Right ventricle myocardium inferior (tissue), 1 donor: ENCODE results near the gene LRP2BP. TPM values are rescaled to one million over a fixed set of nuclear protein-coding genes. Genes with fewer than 3 reads are reported as not detected.
A peak's percentile ranks its signal among the peaks of the same experiment; 100 is the strongest.
"Not testable (repeated sequence)": the region's sequence is repeated elsewhere in the genome, so short reads cannot be mapped to it uniquely, and the experiment has no call there.

Experiments used
- ATAC-seq: fragments of 200-7000 bp; cut with Tn5 transposase; one replicate; pipeline ENCODE4 v1.9.1; 2020; ENCODE audit warnings: mild to moderate bottlenecking, moderate library complexity
- DNase-seq: peaks from one replicate; pipeline ENCODE4 v3.0.0; 2021; ENCODE audit errors: missing footprints
- intact Hi-C: fragments of 100-400 bp; cut with DNase I; formaldehyde crosslinking; loops from one replicate; pipeline ENCODE4 v1.11.0; 2022
- total RNA-seq: library from RNA; stranded (reverse); fragmentation: NEBNext Ultra II Directional; extraction: Animal tissue kit (Norgen Biotek cat#: 25700); gene quantifications from one replicate; pipeline ENCODE4 v1.2.1, GENCODE V29; 2021
- donor health status: DM: no; HTN: yes; CAD: no; lungs with severe emphysema.

LRP2BP gene
- total RNA-seq, 1 donor from 2014 or later, result 2.4 TPM

DNA sequence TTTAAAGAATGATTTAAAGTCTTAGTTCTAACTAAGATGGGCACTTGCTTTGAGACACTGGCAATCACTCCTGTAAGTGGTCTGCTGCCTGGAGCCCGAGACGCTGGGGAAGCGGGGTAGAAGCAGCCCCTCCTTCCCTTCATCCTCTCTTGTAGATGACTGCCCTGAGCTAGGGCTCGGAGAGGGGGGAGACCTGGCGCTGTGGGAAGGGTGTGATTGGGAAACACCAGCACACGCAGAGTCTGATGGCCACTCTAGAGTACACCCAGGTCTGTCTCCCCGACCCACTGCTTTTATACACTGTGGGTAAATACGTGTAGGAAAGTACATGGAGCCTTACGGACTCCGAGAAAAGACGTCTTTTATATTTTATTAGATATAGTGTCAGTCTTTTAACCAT is 24.0 kb downstream of the LRP2BP start:
- intact Hi-C loops, result no loop called here
- DNase-seq (no peak), ATAC-seq (no peak)

DNA sequence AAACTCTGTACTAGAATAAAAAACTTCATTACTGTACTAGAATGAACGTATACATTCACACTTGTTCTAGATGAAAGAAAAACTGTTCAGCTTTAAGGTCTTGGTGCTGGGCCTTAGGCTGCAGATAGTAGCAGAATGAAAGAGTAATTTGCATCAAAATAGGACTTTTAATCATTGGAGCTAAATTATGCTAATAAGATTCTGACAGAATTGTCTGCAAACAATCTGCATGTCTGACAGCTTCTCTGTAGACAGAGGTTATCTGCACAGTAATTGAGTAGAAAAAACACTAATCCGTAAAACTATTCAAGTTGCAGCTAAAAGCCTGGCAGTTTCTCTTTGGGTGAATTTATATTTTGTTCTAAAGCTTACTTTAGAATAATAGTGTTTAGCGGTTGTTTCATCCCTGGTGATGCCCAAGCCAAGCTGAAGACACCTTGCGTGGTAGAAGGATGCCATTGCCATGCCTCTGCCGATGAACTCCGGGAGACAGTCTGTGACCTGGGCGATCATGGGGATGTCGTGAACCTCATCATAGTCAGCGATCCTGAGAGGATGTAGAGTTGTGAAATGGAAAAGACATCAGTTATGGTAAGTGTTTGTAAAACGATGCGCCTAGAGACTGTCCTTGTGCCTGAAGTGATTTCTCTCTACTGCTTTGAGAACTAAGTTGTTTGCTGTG is 25.3 kb downstream of the LRP2BP start:
- intact Hi-C loops, result no loop called here
- DNase-seq, result no peak
- ATAC-seq, result no peak

DNA sequence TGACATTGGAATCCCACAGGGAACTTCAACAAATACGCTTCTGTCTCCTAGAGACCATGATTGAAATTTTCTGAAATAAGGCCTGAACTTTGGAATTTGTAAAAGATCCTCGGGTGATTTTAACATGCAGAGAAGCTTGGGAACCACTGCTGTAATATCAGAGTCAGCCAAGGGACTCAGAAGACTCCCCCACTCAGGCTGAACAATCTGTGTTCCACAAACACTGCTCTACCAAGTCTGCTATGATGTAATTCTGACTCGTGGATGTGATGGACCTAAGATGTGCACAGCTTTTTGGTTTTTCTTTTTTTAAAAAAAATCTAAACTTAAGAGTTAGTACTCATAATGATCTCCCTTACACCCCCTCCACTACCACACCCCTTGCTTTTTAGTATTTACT is 26.0 kb downstream of the LRP2BP start:
- ATAC-seq, result no peak
- intact Hi-C loops, result no loop called here
- no peak for DNase-seq

DNA sequence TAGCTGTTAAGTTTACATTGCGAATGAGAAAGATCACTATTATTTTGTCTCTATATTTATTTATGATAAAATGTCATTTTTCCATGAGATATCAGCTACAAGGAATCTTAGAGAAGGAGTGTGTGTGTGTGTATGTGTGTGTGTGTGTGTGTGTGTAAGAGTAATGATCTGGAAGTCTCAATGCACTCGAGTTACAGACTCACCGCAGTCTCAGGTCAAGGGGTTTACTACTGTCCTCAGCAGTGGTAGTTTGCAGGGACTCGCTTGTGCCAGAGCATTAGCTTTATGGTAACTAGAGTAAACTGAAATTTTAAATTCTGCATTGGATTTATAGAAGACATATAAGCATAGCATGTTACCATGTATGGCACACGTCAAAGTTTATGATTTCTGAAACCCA is 30.8 kb downstream of the LRP2BP start:
- DNase-seq (no peak), ATAC-seq (no peak)
- intact Hi-C loops, result no loop called here

DNA sequence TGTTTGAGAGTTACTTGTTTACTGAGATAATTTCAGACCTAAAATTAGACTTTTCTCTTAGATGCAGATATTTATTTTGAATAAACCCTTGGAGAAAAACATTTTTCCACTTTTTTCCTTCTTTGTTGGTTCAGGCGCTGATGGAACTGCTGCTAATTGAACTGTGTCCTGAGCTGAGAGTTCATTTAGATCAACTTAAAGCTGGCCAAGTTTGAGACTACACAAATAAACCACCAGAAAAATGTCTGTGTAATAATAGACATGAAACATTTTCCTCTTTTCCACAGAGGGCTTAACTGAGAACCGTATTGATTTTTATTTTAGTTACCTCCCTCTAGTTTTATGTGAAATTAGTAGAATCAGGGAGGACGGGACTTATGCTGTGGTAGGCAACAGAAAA is 32.5 kb downstream of the LRP2BP start:
- DNase-seq (no peak), ATAC-seq (no peak)
- intact Hi-C loops, result no loop called here

DNA sequence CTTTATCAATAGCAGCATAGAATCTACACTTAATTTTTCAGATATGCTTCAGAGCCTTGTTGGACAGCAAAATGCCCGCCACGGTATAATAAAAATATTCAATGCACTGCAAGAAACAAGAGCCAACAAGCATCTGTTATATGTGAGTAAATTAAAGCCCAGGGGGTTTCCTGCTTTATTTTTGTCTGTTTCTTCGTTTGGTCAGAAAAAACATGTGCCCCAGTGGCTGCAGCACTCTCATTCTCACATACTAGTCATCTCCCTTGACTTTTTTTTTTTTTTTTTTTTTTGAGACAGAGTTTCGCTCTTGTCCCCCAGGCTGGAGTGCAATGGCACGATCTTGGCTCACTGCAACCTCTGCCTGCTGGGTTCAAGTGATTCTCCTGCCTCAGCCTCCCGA is 33.2 kb downstream of the LRP2BP start:
- intact Hi-C loops, ATAC-seq: not testable (repeated sequence)

DNA sequence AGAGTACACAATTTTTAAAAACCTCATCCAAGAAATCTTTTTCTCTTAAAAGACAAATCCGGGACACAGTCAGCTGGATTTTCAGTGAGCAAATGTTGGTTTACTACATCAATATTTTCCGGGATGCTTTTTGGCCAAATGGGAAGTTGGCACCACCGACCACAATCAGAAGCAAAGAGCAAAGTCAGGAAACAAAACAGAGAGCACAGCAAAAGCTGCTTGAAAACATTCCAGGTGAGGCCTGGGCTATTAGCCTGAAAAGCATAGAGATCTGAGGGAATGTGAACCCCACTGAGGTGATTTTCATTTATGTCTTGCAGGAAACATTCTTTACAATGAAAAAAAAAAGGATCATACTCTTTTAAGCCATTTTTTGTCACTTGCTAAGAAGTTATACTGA is 33.9 kb downstream of the LRP2BP start:
- intact Hi-C loops, result no loop called here
- DNase-seq (no peak), ATAC-seq (no peak)

More for the DNA sequence above, 33.2 kb downstream of the LRP2BP start:
- not testable (repeated sequence) for DNase-seq

DNA sequence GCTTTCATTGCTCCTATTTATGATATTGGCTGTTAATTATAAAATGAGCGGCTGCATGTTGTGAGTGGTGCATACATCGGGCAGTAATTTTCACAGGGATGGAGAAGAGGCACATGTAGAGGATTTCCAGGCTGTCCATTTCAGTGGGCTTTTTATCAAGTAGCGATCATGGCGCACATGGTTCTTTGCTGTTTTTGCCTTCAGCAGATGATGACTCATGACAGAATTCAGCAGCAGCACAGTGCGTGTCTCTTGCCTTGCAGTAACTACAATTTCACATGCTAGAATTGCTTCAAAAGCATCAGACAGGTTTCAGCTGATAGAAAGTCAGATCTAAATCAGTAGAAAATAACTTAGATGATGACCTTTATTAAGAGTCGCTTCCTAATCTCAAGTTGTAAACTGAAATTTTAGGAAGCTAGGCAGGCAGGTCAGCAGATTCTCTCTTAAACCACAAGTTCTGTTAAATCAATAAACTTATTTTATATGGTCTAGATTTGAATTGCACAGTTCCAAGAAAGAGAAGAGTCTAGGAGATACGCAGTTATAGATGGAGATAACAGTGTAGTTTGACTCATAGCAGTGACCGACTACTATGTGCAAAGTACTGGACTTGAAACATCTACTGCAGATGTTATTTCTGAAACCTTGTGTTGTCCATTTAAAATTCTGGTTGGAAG is 35.8 kb downstream of the LRP2BP start:
- intact Hi-C loops, result no loop called here
- ATAC-seq (no peak), DNase-seq (no peak)

DNA sequence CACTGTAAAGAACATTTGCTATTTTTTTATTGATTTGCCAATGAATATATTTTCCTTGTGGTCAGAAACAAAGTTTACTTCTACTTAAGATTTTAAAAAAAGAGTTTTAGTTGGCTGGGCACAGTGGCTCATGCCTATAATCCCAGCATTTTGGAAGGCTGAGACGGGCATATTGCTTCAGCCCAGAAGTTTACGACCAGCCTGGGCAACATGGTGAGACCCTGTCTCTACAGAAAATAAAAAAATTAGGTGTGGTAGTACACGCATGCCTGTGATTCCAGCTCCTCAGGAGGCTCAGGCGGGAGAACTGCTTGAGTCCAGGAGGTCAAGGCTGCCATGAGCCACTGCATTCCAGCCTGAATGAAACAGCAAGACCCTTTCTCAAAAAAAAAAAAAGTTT is 36.8 kb downstream of the LRP2BP start:
- DNase-seq, result no peak
- ATAC-seq, result no peak
- intact Hi-C loops, result no loop called here

DNA sequence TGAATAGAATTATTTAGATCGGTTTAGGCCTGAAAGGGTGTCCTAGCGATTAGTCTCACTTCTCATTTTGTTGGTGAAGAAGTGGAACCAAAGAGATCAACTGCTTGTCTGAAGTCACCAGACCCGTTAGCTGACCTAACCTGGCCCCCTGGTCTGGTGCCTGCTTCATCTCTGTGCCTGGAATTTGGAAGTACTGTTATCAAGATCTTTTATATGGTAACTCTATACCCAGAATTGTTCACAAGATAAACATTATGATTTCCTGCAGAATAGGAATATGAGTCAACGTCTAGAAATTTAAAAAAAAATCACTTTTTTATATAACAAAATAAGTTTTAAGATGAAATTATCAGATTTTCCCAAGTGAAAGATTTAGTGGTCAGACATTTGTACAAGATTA is 37.2 kb downstream of the LRP2BP start:
- intact Hi-C loops, result no loop called here
- ATAC-seq, result no peak
- DNase-seq, result no peak

DNA sequence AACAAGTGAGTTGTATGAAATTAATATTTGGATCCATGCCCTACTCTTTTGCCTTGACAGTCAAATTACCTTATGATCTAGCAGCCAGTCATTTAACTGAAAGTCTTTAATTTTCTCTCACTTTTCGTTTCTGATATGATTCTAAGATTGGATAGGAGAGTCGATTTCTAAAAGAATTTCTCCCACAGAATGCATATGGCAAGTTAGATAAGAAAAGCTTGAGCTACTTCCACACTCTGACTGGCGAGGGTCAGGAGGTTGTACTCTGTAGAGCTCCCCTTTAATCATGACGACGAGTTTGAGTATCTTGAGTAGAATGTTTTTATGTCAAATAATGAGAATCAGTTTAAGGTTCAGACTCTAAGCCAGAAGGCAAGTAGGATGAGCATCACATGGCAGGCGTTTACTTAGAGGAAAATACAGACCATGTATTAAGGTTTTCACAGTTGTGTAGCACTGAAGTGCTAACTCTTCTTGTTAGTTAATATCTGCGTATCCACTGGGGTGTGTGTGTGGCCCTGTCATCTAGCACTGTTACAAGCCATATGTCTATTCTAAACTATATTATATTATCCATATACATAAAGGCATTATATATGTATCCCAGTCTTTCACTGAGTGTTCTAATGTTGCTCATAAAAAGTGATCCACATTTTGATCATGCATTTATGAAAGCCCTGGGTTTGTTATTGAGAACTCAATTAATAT is 37.8 kb downstream of the LRP2BP start:
- DNase-seq (no peak), ATAC-seq (no peak)
- intact Hi-C loops, result no loop called here

DNA sequence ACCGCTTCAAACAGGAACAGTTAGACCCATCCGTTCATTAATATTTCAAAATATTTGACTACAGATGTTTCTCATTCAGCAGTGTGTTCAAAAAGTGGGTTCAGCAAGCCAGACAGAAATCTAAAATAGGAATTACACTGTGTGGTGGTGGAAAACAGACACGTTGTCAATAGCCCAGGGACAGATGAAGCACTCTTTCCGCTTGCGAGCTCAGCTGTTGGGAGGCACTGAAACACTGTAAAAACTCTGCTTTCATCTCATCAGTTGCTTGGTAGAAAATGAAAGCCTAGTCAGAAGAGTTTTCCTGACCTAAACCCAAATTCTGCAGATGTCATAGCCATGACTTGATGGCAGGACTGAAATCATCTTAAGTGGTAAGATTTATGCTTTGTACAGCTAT is 38.5 kb downstream of the LRP2BP start:
- ATAC-seq, result no peak
- no peak for DNase-seq
- intact Hi-C loops, result no loop called here

DNA sequence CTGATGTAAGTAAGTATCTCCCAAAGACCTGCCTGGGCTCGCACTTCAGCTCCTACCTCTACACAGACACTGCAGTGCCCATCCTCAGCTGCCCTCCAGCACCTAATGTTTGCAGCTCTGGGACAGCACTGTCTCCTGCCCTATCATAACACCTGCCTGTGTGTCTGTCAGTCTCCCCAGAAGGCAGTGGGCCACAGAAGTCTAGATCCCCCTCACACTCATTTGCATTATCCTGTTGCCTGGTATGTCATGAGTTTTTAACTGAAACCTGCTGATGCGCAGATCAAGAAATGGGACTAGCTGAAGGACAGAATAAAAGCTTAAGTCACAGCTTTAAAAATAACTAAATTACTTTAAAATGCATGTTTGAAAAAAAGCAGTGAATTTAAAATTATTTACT is 43.0 kb downstream of the LRP2BP start:
- ATAC-seq (no peak), DNase-seq (no peak)
- intact Hi-C loops, result no loop called here

DNA sequence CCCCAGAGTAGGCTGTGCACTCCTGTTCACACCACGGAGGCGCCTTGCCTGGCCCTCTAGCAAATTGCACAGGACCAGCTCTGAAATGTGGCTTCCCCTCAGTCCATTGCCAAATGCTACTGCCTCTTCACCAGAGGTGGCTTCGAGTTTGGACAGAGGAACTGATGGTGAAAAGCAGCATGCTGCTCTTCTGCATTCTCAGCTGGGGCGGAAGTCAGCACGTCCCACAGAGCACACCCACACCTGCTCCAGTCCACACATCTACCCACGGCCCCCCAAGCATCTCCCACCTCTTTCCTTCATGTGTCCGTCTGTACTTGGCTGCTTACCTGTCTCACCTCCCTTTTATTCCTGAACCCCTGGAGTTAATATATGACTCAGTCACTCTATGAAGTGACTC is 43.5 kb downstream of the LRP2BP start:
- ATAC-seq, result no peak
- intact Hi-C loops, result no loop called here
- no peak for DNase-seq

DNA sequence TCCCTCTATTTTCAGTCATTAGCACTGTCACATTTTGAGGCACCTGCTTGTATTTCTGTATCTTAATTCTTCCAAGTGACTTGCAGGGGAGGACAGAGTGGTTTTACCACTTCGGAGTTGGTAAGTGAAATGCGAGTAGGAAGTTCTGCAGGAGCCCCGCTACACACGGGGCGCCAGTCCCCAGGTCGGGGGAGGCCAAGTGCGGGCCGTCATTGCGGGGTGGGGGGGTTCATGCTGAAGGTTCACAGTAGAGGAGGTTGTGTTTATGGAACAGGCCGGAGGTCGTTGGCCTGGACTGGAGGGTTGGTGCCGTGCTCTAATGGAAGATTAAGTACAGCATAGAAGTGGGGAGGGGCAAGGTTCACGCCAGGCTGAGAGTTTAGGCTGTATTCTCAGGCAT is 44.0 kb downstream of the LRP2BP start:
- no peak for ATAC-seq

DNA sequence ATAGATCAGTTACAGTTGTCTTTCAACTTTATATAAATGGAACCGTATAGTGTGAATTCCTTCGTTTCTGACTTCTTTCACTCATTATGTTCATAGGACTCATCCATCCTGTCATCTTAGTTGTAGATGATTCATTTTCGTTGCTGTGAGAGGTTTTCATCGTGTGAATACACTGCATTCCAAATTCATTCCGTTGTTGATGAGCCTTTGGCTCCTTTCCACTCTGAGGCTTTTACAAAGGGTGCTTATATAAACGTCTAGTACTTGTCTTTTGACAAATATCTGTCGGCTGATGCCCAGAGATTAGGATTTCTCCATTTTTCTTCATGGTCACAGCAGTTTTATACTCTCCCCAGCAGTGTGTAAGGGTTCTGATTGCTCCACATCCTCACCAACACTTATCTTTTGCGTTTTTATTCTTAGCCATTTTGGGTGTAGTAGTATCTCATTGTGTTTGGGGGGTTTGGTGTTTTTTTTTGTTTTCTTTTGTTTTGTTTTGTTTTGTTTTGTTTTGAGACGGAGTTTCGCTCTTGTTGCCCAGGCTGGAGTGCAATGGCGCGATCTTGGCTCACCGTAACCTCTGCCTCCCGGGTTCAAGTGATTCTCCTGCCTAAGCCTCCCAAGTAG is 48.6 kb downstream of the LRP2BP start:
- intact Hi-C loops, result no loop called here
- DNase-seq (no peak), ATAC-seq (no peak)

More for the DNA sequence above, 44.0 kb downstream of the LRP2BP start:
- intact Hi-C loops, result no loop called here
- no peak for DNase-seq

DNA sequence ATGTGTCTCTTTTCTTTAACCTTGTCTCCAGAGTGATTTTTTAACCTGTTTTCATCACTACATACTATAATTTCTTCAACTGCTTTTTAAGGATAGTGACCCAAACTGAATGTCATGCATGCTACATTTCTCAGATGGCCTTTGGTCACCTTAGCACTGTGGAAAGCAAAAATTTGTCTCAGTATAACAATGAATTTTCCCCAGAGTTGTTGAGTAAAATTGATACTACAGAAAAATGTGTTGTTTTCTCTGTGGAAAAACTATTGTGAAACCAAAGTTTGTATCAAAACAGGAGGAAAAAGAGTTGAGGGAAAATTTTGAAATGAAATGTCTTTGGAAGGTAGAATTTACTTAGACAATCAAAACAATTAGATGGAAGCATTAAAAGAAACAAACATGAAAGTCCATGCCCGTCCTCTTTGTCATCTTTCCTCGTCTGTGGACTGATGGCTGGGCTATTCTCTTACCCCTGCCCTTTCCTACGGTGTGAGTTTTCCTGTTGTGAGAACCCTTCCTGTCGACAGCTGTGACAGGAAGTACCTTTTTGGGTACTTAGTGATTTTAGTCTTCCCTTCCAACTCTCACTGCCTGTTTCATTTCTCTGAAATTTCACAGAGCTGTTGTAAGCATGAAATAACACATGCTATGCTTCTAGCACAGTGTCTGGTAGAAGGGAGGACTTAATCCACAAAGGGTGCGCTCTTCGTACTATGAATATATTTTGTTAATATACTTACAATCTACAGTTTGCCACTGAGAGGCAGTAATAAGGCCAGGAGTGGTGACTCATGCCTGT is 50.8 kb downstream of the LRP2BP start:
- DNase-seq (no peak), ATAC-seq (no peak)
- intact Hi-C loops, result no loop called here

DNA sequence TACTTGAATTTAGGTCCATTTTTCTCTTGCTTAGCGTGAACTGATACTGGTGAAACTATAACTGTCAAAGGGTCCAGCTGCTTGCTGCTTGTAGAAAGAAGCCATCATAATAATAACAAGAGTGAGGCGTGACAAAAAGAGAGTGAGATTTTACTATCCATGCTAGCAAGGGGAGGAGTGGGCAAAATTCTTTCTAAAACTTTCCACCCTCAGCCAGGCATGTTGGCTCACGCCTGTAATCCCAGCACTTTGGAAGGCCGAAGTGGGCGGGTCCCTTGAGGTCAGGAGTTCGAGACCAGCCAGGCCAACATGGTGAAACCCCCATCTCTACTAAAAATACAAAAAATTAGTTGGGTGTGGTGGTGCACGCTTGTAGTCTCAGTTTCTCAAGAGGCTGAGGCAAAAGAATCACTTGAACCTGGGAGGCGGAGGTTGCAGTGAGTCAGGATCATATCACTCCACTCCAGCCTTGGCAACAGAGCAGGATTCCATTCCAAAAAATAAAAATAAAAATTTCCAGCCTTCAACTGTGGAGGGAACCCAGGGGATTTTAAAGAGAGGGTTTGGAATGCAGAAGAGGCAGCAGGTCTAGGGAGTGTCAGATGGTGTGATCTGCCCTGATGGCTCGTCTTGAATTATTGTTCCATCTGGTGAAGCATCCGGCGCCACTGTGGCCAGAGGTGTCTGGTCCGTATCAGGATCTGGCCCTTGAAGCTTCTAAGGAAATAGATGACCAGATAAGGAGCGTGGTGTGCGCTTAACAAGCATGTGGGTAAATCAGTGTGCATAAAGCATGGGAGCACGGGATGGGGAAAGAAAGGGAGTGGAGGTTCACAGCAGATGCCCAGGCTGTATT is 51.8 kb downstream of the LRP2BP start:
- no peak for DNase-seq
- intact Hi-C loops, result no loop called here
- ATAC-seq, result peak; percentile 31
